HCT116 (cell line): Measurements from ENCODE around the gene EVI5. TPM values are rescaled to one million over a fixed set of nuclear protein-coding genes. Genes with fewer than 3 reads are reported as not detected.

Source experiments
- ATAC-seq: fragments of 200-7000 bp; cut with Tn5 transposase; 2 replicates; pipeline ENCODE4 v1.9.1; 2020; ENCODE audit warnings: mild to moderate bottlenecking, moderate library complexity
- BruUV-seq: library from RNA; stranded (reverse); fragments of 400-500 nt; replicated peaks from 2 replicates; lab custom pipeline; 2021; lab: Mats Ljungman, UMichigan
- CTCF ChIA-PET: fragments of 300-600 bp; sonication (Branson Sonifier 250); formaldehyde crosslinking; loops from one replicate; lab custom pipeline; 2021; ENCODE audit warnings: antibody characterized with exemption; lab: Charles Lee
- POLR2A ChIA-PET: fragments of 300-600, 350-600 bp; sonication (Branson Sonifier 250); formaldehyde crosslinking; loops from one replicate; lab custom pipeline; 2021; ENCODE audit warnings: antibody characterized with exemption; lab: Charles Lee
- RAD21 ChIA-PET, 2 experiments: fragments of 300-600 bp; sonication (Branson Sonifier 250); formaldehyde crosslinking; loops; one replicate each; lab custom pipeline; 2023; ENCODE audit warnings: low total read pairs in 2 of 2; ENCODE audit not compliant: uncharacterized antibody in 2 of 2, unreplicated experiment in 2 of 2, low non-redundant PET in 1 of 2; lab: Charles Lee
- DNase-seq: peaks from one replicate; pipeline ENCODE4 v3.0.0-alpha.2; 2010; ENCODE audit warnings: low read depth, low spot score
- H2AFZ ChIP-seq: fragments of 200-600 bp; shearing (Covaris generic), sonication (generic); 2 replicates; pipeline ENCODE4 v1.6.1; 2017; ENCODE audit warnings: low read depth, mixed run types, mixed read lengths, antibody characterized with exemption, low read length; ENCODE audit not compliant: poor library complexity, severe bottlenecking
- H3K27ac ChIP-seq: 2 replicates; pipeline ENCODE4 v1.5.1; 2012; ENCODE audit warnings: low read depth, low read length
- H3K27me3 ChIP-seq: fragments of 200-600 bp; sonication (generic); 2 replicates; pipeline ENCODE4 v1.6.1; 2016; ENCODE audit warnings: mixed run types, low read length, mixed read lengths; ENCODE audit not compliant: insufficient read depth
- H3K36me3 ChIP-seq, 2 experiments: fragments of 200-500 bp in 1 of 2; fragments of 200-600 bp in 1 of 2; sonication (Bioruptor generic) in 1 of 2; sonication (generic) in 1 of 2; 2 replicates each; pipeline versions ENCODE4 v1.5.1 to v1.6.1; 2014 to 2016; ENCODE audit warnings: low read length in 2 of 2, inconsistent platforms in 1 of 2, mixed read lengths in 1 of 2, mixed run types in 1 of 2; ENCODE audit not compliant: insufficient read depth in 2 of 2, control insufficient read depth in 1 of 2
- H3K4me1 ChIP-seq, 2 experiments: fragments of 200-600 bp in 1 of 2; sonication (generic) in 1 of 2; 2 replicates each; pipeline versions ENCODE4 v1.5.1 to v1.6.1; 2012 to 2017; ENCODE audit warnings: low read length in 2 of 2, inconsistent platforms in 1 of 2, mild to moderate bottlenecking in 1 of 2, mixed read lengths in 1 of 2, mixed run types in 1 of 2, moderate library complexity in 1 of 2; ENCODE audit not compliant: insufficient read depth in 2 of 2, control insufficient read depth in 1 of 2
- H3K4me2 ChIP-seq: fragments of 200-600 bp; sonication (generic); 2 replicates; pipeline ENCODE4 v1.6.1; 2017; ENCODE audit warnings: mixed run types, low read length, mixed read lengths
- H3K4me3 ChIP-seq, 2 experiments: fragments of 200-600 bp in 1 of 2; sonication (generic) in 1 of 2; replicated peaks in 1 of 2; 2 replicates each; pipeline ENCODE4 v1.5.1; 2011 to 2016; ENCODE audit warnings: low read length in 2 of 2, control low read depth in 1 of 2, low read depth in 1 of 2, mild to moderate bottlenecking in 1 of 2, mixed read lengths in 1 of 2, mixed run types in 1 of 2
- H3K79me2 ChIP-seq: fragments of 200-600 bp; sonication (generic); 2 replicates; pipeline ENCODE4 v1.6.1; 2017; ENCODE audit warnings: mild to moderate bottlenecking, mixed run types, low read length, moderate library complexity, mixed read lengths; ENCODE audit not compliant: insufficient read depth
- H3K9ac ChIP-seq: fragments of 200-600 bp; sonication (generic); 2 replicates; pipeline ENCODE4 v1.6.1; 2016; ENCODE audit warnings: low read length, mixed read lengths
- H3K9me2 ChIP-seq: fragments of 200-600 bp; sonication (generic), shearing (Covaris generic); 2 replicates; pipeline ENCODE4 v1.6.1; 2017; ENCODE audit warnings: mixed run types, mild to moderate bottlenecking, moderate library complexity; ENCODE audit not compliant: insufficient read depth
- H3K9me3 ChIP-seq, 2 experiments: fragments of 200-500 bp in 1 of 2; fragments of 200-600 bp in 1 of 2; sonication (Bioruptor generic) in 1 of 2; sonication (generic) in 1 of 2; 2 replicates each; pipeline ENCODE4 v1.6.1; 2014 to 2017; ENCODE audit warnings: low read length in 2 of 2, mixed read lengths in 2 of 2, inconsistent platforms in 1 of 2, low read depth in 1 of 2, mild to moderate bottlenecking in 1 of 2, mixed run types in 1 of 2, moderate library complexity in 1 of 2; ENCODE audit not compliant: control insufficient read depth in 1 of 2, insufficient read depth in 1 of 2
- H4K20me1 ChIP-seq: fragments of 200-600 bp; sonication (generic), shearing (Covaris generic); 2 replicates; pipeline ENCODE4 v1.6.1; 2017; ENCODE audit warnings: mixed run types, mild to moderate bottlenecking, moderate library complexity; ENCODE audit not compliant: insufficient read depth
- CBX3 ChIP-seq: IDR thresholded peaks from 2 replicates; pipeline ENCODE4 v1.6.1; 2012; ENCODE audit warnings: low read depth
- CEBPB ChIP-seq: IDR thresholded peaks from 2 replicates; pipeline ENCODE4 v1.6.1; 2012; ENCODE audit warnings: low read depth
- CTCF ChIP-seq, 3 experiments: fragments of 200-600 bp in 1 of 3; sonication (generic) in 1 of 3; IDR thresholded peaks in 2 of 3; conservative IDR thresholded peaks in 1 of 3; 2 replicates each; pipeline ENCODE4 v1.5.1; 2012 to 2017; ENCODE audit warnings: low read depth in 2 of 3, low read length in 2 of 3, antibody characterized with exemption in 1 of 3, borderline replicate concordance in 1 of 3, control low read depth in 1 of 3, mild to moderate bottlenecking in 1 of 3, mixed read lengths in 1 of 3, mixed run types in 1 of 3, moderate library complexity in 1 of 3; ENCODE audit not compliant: insufficient read depth in 1 of 3
- ELF1 ChIP-seq: IDR thresholded peaks from 2 replicates; pipeline ENCODE4 v1.6.1; 2012; ENCODE audit warnings: low read depth, borderline replicate concordance
- EZH2 ChIP-seq: fragments of 200-600 bp; sonication (generic); IDR thresholded peaks from 2 replicates; pipeline ENCODE4 v1.6.1; 2017; ENCODE audit warnings: antibody characterized with exemption, mixed run types
- FOSL1 ChIP-seq: IDR thresholded peaks from 2 replicates; pipeline ENCODE4 v1.6.1; 2012; ENCODE audit warnings: low read depth
- JUND ChIP-seq: IDR thresholded peaks from 2 replicates; pipeline ENCODE4 v1.6.1; 2012
- POLR2A ChIP-seq: IDR thresholded peaks from 2 replicates; pipeline ENCODE4 v1.7.0; 2011; ENCODE audit warnings: borderline replicate concordance; ENCODE audit not compliant: insufficient read depth, insufficient read length; ENCODE audit errors: extremely low read depth
- POLR2AphosphoS5 ChIP-seq: IDR thresholded peaks from 2 replicates; pipeline ENCODE4 v1.6.1; 2011; ENCODE audit warnings: mild to moderate bottlenecking, low read depth, low read length, moderate library complexity
- SIN3A ChIP-seq: IDR thresholded peaks from 2 replicates; pipeline ENCODE4 v1.6.1; 2012; ENCODE audit warnings: low read depth
- SP1 ChIP-seq: IDR thresholded peaks from 2 replicates; pipeline ENCODE4 v1.6.1; 2012; ENCODE audit warnings: low read depth
- SRF ChIP-seq: IDR thresholded peaks from 2 replicates; pipeline ENCODE4 v1.6.1; 2012; ENCODE audit warnings: low read depth
- YY1 ChIP-seq: IDR thresholded peaks from 2 replicates; pipeline ENCODE4 v1.6.1; 2011; ENCODE audit warnings: low read length, low read depth, moderate library complexity, mild to moderate bottlenecking; ENCODE audit not compliant: insufficient replicate concordance; ENCODE audit errors: extremely low read depth
- ZFX ChIP-seq: fragments of 450-650 bp; IDR thresholded peaks from 2 replicates; pipeline ENCODE4 v1.6.1; 2017
- ZNF274 ChIP-seq: fragments of 200-500 bp; sonication (Bioruptor generic); IDR thresholded peaks from 2 replicates; pipeline ENCODE4 v1.6.1; 2014; ENCODE audit warnings: mild to moderate bottlenecking, low read depth, low read length, inconsistent platforms
- intact Hi-C: fragments of 100-400 bp; cut with micrococcal nuclease; formaldehyde crosslinking; loops from 2 replicates; pipeline ENCODE4 v1.10.0; 2022
- total RNA-seq: library from RNA; stranded (reverse); gene quantifications from one replicate; pipeline ENCODE4 v1.2.1, GENCODE V29; 2021; ENCODE audit not compliant: unreplicated experiment
- TF ChIP-seq, protein P1 (sequence below): IDR thresholded peaks from 2 replicates; pipeline ENCODE4 v1.6.1; 2011; ENCODE audit warnings: mild to moderate bottlenecking, low read length, moderate library complexity; ENCODE audit not compliant: insufficient replicate concordance; ENCODE audit errors: extremely low read depth
- TF ChIP-seq, protein P2 (sequence below): IDR thresholded peaks from 2 replicates; pipeline ENCODE4 v1.6.1; 2012; ENCODE audit warnings: low read depth

Gene EVI5
- total RNA-seq, 1 experiment from 2014 or later: 21.8 TPM

GRCh38 chr1:92690212-92690906, 94.5 kb downstream of the EVI5 start:
- no peak overlapping the region for H3K9ac ChIP-seq
- H4K20me1 ChIP-seq: no peaks in the 10 kb centered on the region
- CTCF ChIA-PET: no interaction called here
- TF ChIP-seq CBX3: no peak
- no peak for TF ChIP-seq ELF1
- TF ChIP-seq SP1: no peak
- no peak for TF ChIP-seq POLR2AphosphoS5
- TF ChIP-seq ZNF274: no peak
- TF ChIP-seq, protein P1, sequence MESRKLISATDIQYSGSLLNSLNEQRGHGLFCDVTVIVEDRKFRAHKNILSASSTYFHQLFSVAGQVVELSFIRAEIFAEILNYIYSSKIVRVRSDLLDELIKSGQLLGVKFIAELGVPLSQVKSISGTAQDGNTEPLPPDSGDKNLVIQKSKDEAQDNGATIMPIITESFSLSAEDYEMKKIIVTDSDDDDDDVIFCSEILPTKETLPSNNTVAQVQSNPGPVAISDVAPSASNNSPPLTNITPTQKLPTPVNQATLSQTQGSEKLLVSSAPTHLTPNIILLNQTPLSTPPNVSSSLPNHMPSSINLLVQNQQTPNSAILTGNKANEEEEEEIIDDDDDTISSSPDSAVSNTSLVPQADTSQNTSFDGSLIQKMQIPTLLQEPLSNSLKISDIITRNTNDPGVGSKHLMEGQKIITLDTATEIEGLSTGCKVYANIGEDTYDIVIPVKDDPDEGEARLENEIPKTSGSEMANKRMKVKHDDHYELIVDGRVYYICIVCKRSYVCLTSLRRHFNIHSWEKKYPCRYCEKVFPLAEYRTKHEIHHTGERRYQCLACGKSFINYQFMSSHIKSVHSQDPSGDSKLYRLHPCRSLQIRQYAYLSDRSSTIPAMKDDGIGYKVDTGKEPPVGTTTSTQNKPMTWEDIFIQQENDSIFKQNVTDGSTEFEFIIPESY: no peak
- TF ChIP-seq SIN3A: no peak
- no peak for TF ChIP-seq EZH2
- TF ChIP-seq CEBPB: no peak
- TF ChIP-seq, protein P2, sequence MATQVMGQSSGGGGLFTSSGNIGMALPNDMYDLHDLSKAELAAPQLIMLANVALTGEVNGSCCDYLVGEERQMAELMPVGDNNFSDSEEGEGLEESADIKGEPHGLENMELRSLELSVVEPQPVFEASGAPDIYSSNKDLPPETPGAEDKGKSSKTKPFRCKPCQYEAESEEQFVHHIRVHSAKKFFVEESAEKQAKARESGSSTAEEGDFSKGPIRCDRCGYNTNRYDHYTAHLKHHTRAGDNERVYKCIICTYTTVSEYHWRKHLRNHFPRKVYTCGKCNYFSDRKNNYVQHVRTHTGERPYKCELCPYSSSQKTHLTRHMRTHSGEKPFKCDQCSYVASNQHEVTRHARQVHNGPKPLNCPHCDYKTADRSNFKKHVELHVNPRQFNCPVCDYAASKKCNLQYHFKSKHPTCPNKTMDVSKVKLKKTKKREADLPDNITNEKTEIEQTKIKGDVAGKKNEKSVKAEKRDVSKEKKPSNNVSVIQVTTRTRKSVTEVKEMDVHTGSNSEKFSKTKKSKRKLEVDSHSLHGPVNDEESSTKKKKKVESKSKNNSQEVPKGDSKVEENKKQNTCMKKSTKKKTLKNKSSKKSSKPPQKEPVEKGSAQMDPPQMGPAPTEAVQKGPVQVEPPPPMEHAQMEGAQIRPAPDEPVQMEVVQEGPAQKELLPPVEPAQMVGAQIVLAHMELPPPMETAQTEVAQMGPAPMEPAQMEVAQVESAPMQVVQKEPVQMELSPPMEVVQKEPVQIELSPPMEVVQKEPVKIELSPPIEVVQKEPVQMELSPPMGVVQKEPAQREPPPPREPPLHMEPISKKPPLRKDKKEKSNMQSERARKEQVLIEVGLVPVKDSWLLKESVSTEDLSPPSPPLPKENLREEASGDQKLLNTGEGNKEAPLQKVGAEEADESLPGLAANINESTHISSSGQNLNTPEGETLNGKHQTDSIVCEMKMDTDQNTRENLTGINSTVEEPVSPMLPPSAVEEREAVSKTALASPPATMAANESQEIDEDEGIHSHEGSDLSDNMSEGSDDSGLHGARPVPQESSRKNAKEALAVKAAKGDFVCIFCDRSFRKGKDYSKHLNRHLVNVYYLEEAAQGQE: no peak
- TF ChIP-seq POLR2A: no peak
- TF ChIP-seq CTCF (IDR thresholded peaks at IDR 0.05 in 2 of 3, conservative IDR thresholded peaks at IDR 0.05 in 1 of 3; ENCODE audit: borderline replicate concordance in 1 of 3, insufficient read depth in 1 of 3, low read depth in 2 of 3, low read length in 2 of 3): no peak
- no peak for TF ChIP-seq ZFX
- TF ChIP-seq JUND: no peak
- TF ChIP-seq SRF: no peak
- TF ChIP-seq FOSL1: no peak
- TF ChIP-seq YY1: no peak
- no peaks in the 10 kb centered on the region for H3K4me1 ChIP-seq
- H3K9me2 ChIP-seq: no peaks in the 10 kb centered on the region
- no TSS peak for BruUV-seq
- H3K4me2 ChIP-seq: no peak overlapping the region
- H3K4me3 ChIP-seq: no peak overlapping the region
- ATAC-seq (no peak), DNase-seq (no peak)
- RAD21 ChIA-PET: no interaction called here
- H3K9me3 ChIP-seq: no peaks in the 10 kb centered on the region
- intact Hi-C loops: no loop called here
- no peaks in the 10 kb centered on the region for H3K79me2 ChIP-seq
- H3K27ac ChIP-seq: no peak overlapping the region
- H3K27me3 ChIP-seq: no peaks in the 10 kb centered on the region
- POLR2A ChIA-PET: no interaction called here
- no peaks in the 10 kb centered on the region for H3K36me3 ChIP-seq
- H2AFZ ChIP-seq: no peak overlapping the region
